NCI-H2196 treated with DMSO at 0.1 percent for 48 hours (cell line): ENCODE data around the gene GUCD1.
"Not testable (repeated sequence)": the region's sequence is repeated elsewhere in the genome, so short reads cannot be mapped to it uniquely, and the experiment has no call there.

ENCODE experiments used
- DNase-seq: peaks from one replicate; lab custom pipeline; 2025; ENCODE audit not compliant: unreplicated experiment; lab: John Stamatoyannopoulos, UW

Gene GUCD1

GRCh38 chr22:24554313-24555164, at the start of gene GUCD1:
TSS of gene GUCD1 (minus strand) at chr22:24555138. CDS start at chr22:24554991, 147 bp downstream.
- no peak for DNase-seq

- DNase-seq = not testable (repeated sequence)
Measured at GRCh38 chr22:24603770-24604629, 49.1 kb upstream of the GUCD1 start.

- not testable (repeated sequence) for DNase-seq
Measured at GRCh38 chr22:24602847-24603769, 48.2 kb upstream of the GUCD1 start, which contains the start of gene GGT1. TSS of gene GGT1 (plus strand) at chr22:24603193. CDS start at chr22:24611082, 7,889 bp downstream.

GRCh38 chr22:24602105-24602749, 47.3 kb upstream of the GUCD1 start:
- DNase-seq = not testable (repeated sequence)

GRCh38 chr22:24601217-24602104, 46.5 kb upstream of the GUCD1 start:
- no peak for DNase-seq

GRCh38 chr22:24599958-24600715, 45.2 kb upstream of the GUCD1 start:
- DNase-seq = not testable (repeated sequence)

GRCh38 chr22:24599514-24599913, 44.6 kb upstream of the GUCD1 start:
- DNase-seq = no peak

- not testable (repeated sequence) for DNase-seq
Measured at GRCh38 chr22:24597076-24597475, 42.1 kb upstream of the GUCD1 start.

GRCh38 chr22:24595863-24596262, 40.9 kb upstream of the GUCD1 start:
- no peak for DNase-seq

- no peak for DNase-seq
Measured at GRCh38 chr22:24595228-24595627, 40.3 kb upstream of the GUCD1 start.

GRCh38 chr22:24594569-24595120, 39.7 kb upstream of the GUCD1 start:
- no peak for DNase-seq

- no peak for DNase-seq
Measured at GRCh38 chr22:24593836-24594568, 39.1 kb upstream of the GUCD1 start.

- DNase-seq = not testable (repeated sequence)
Measured at GRCh38 chr22:24593559-24593835, 38.6 kb upstream of the GUCD1 start.

- DNase-seq = no peak
Measured at GRCh38 chr22:24592851-24593558, 38.1 kb upstream of the GUCD1 start, which contains the start of gene LRRC75B. TSS of gene LRRC75B (minus strand) at chr22:24593073. CDS start at chr22:24593039, 34 bp downstream.

GRCh38 chr22:24592058-24592850, 37.3 kb upstream of the GUCD1 start:
- no peak for DNase-seq

- no peak for DNase-seq
Measured at GRCh38 chr22:24591286-24591830, 36.4 kb upstream of the GUCD1 start.
